Stimulated activated naive CD8-positive, alpha-beta T cell treated with anti-CD3 and anti-CD28 coated beads, Interleukin-15, amount 100 ng/mL, for 72 hours (primary cell): ENCODE results near the gene EFCAB8.

Source experiments
- ATAC-seq: fragments of 150-1000 bp; cut with Tn5 transposase; 2 replicates; pipeline ENCODE4 v1.10.0; 2021; ENCODE audit warnings: mild to moderate bottlenecking, moderate library complexity
- DNase-seq, 2 donors: peaks; one replicate each; pipeline ENCODE4 v3.0.0; 2021 to 2022
- H3K27ac Mint-ChIP-seq, 2 donors: one replicate each; pipeline ENCODE4 v1.8.0; 2022; ENCODE audit warnings: mild to moderate bottlenecking in 2 of 2, mixed read lengths in 2 of 2, moderate library complexity in 2 of 2
- H3K27me3 Mint-ChIP-seq: one replicate; pipeline ENCODE4 v1.8.0; 2022; ENCODE audit warnings: mixed read lengths
- H3K4me1 Mint-ChIP-seq: one replicate; pipeline ENCODE4 v1.8.0; 2022; ENCODE audit warnings: mild to moderate bottlenecking, mixed read lengths
- H3K4me3 Mint-ChIP-seq, 2 donors: one replicate each; pipeline ENCODE4 v1.8.0; 2022; ENCODE audit warnings: mild to moderate bottlenecking in 2 of 2, mixed read lengths in 2 of 2, moderate library complexity in 1 of 2
- H3K9me3 Mint-ChIP-seq, 2 donors: one replicate each; pipeline ENCODE4 v1.8.0; 2022; ENCODE audit warnings: mixed read lengths in 2 of 2

The EFCAB8 gene

DNA sequence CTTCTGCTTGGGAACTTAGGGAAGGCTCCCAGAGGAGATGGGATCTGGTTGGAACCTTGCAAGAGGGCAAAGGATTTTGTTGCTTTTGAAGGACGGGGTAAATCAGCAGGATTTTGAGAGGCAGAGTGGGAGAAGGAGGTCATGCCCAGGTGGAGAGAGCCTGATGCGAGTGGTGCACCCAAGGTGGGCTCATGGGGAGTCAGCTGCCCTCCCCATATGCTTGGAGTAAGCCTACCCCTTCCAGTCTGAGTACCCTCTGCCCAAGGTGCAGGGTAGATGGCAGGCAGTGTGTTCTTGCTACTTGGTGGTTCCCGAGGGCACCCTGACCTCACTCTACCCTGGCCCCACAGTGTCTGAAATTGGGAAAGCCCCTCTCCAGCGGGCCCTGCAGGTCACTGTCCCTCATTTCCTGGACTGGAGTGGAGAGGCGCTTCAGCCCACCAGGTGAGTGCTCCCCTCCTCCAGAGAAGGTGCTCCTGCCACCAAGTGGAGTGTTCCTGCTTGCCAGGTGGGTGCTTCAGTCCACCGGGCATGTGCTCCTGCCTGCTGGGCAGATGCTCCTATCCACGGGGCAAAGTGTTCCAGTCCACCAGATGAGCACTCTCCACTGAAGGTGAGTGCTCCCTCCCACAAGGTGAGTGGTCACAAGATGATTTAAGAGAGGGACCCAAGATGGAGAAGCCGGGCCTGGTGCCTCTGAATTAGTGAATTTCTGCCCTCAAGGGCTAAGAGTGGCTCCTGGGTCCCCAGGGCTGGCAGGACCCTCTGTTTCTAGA, 152.1 kb downstream of the EFCAB8 start:
- H3K4me3 Mint-ChIP-seq: no peak overlapping the region

More for the DNA sequence above, 152.1 kb downstream of the EFCAB8 start:
- H3K4me1 Mint-ChIP-seq: no peaks in the 10 kb centered on the region
- DNase-seq: no peak
- no peak overlapping the region for H3K27ac Mint-ChIP-seq
- H3K9me3 Mint-ChIP-seq: no peaks in the 10 kb centered on the region
- H3K27me3 Mint-ChIP-seq: no peaks in the 10 kb centered on the region
- ATAC-seq: no peak
